ENCODE results near the gene RHOA.

RHOA gene

GRCh38 chr3:49339581-49339940, 72.2 kb downstream of the RHOA start:
- TF ChIP-seq GLI4 (tag by site-specific recombination; IDR thresholded peaks at IDR 0.05), result no peak
- TF ChIP-seq OSR2 (tag by site-specific recombination; IDR thresholded peaks at IDR 0.05), result no peak
- no peak for TF ChIP-seq ZNF777 (tag by site-specific recombination; IDR thresholded peaks at IDR 0.05; ENCODE audit: borderline replicate concordance)
- TF ChIP-seq SP7 (tag by site-specific recombination; IDR thresholded peaks at IDR 0.05), result no peak
- no peak for TF ChIP-seq IKZF3 (tag by site-specific recombination; IDR thresholded peaks at IDR 0.05)
- no peak for TF ChIP-seq MYNN (tag by site-specific recombination; IDR thresholded peaks at IDR 0.05; ENCODE audit: borderline replicate concordance)
- no peak for TF ChIP-seq ZNF140 (tag by site-specific recombination; IDR thresholded peaks at IDR 0.05)
- peak; percentile 25; the same call in 1 of the 2 replicates for TF ChIP-seq ZBTB48 (tag by site-specific recombination; IDR thresholded peaks at IDR 0.05)
- no peak for TF ChIP-seq ZFP41 (tag by site-specific recombination; IDR thresholded peaks at IDR 0.05; ENCODE audit: borderline replicate concordance)
- no peak for TF ChIP-seq ZNF19 (tag by site-specific recombination; IDR thresholded peaks at IDR 0.05; ENCODE audit: low read depth)
- TF ChIP-seq ZEB2 (tag by site-specific recombination; IDR thresholded peaks at IDR 0.05), result no peak
- 0 out of 2 replicates have a peak, but pooled peaks have one; percentile 15 for TF ChIP-seq ZBTB21 (tag by site-specific recombination; IDR thresholded peaks at IDR 0.05)
- no peak for TF ChIP-seq ZBTB20 (tag by site-specific recombination; IDR thresholded peaks at IDR 0.05)
- TF ChIP-seq, protein P1, sequence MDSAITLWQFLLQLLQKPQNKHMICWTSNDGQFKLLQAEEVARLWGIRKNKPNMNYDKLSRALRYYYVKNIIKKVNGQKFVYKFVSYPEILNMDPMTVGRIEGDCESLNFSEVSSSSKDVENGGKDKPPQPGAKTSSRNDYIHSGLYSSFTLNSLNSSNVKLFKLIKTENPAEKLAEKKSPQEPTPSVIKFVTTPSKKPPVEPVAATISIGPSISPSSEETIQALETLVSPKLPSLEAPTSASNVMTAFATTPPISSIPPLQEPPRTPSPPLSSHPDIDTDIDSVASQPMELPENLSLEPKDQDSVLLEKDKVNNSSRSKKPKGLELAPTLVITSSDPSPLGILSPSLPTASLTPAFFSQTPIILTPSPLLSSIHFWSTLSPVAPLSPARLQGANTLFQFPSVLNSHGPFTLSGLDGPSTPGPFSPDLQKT (IDR thresholded peaks at IDR 0.05; ENCODE audit: borderline replicate concordance, low read depth, low read length), result no peak
- TF ChIP-seq ZNF132 (tag by site-specific recombination; IDR thresholded peaks at IDR 0.05; ENCODE audit: borderline replicate concordance), result no peak
- peak; percentile 71 for TF ChIP-seq ZNF335 (tag by site-specific recombination; conservative IDR thresholded peaks at IDR 0.05)
- TF ChIP-seq HOXC10 (CRISPR knock-in tag; IDR thresholded peaks at IDR 0.05), result no peak
- Histone ChIP-seq H3K36me3 (ENCODE audit: control insufficient read depth in 2 of 2, insufficient read depth in 1 of 2, low read length in 2 of 2) (peaks cover 0 to 18% of the 10 kb centered on the region in 2 experiments; a peak in 2 of 3 replicates), H3K4me1 (ENCODE audit: control insufficient read depth, insufficient read depth, low read length) (no peaks in the 10 kb centered on the region), H3K9me3 (ENCODE audit: control insufficient read depth, insufficient read depth, low read depth, low read length) (no peaks in the 10 kb centered on the region), H3K27ac (ENCODE audit: extremely low read depth, low read depth, low read length) (peak overlapping the region; percentile 88; the same call in 1 of the 2 replicates), H3K4me3 (ENCODE audit: low read depth, low read length) (peak overlapping the region; percentile 79)
- ChIA-PET CTCF (interaction anchor here (0.5 to 1.7 kb wide), 13 partner anchors 18 to 651 kb away, joined by 3 to 9 read pairs (median 4); partner anchors contain the start of genes GPX1 and KLHDC8B), POLR2A (interaction anchor here (0.5 to 2.4 kb wide), 16 partner anchors 11 to 1043 kb away, joined by 3 to 33 read pairs (median 4); partner anchors contain the start of genes DAG1, GPX1, NICN1 and RHOA)

- H3K4me3 ChIP-seq (ENCODE audit: low read depth, low read length), result no peak overlapping the region
- ChIA-PET CTCF (no interaction called here), POLR2A (no interaction called here)
- H3K4me1 ChIP-seq (ENCODE audit: control insufficient read depth, insufficient read depth, low read length), result no peaks in the 10 kb centered on the region
- H3K9me3 ChIP-seq (ENCODE audit: control insufficient read depth, insufficient read depth, low read depth, low read length), result no peaks in the 10 kb centered on the region
- no peak for TF ChIP-seq ZNF692 (tag by site-specific recombination; IDR thresholded peaks at IDR 0.05)
- TF ChIP-seq BCL11B (tag by site-specific recombination; IDR thresholded peaks at IDR 0.05; ENCODE audit: low read depth), result no peak
- peak; percentile 44; the same call in 1 of the 2 replicates for TF ChIP-seq ZNF121 (tag by site-specific recombination; IDR thresholded peaks at IDR 0.05)
- H3K27ac ChIP-seq (ENCODE audit: extremely low read depth, low read depth, low read length), result no peak overlapping the region
- peaks cover 5 to 58% of the 10 kb centered on the region in 2 experiments; a peak in 2 of 3 replicates for H3K36me3 ChIP-seq (ENCODE audit: control insufficient read depth in 2 of 2, insufficient read depth in 1 of 2, low read length in 2 of 2)
Observed at GRCh38 chr3:49333916-49334633, 77.7 kb downstream of the RHOA start.

Data from HEK293 (cell line).